GM18951 (cell line): ENCODE data around the gene PCDHGA10.
"Not testable (repeated sequence)": the region's sequence is repeated elsewhere in the genome, so short reads cannot be mapped to it uniquely, and the experiment has no call there.

Experiments
- POLR2A ChIP-seq: IDR thresholded peaks from 4 replicates; pipeline ENCODE4 v1.6.1; 2011; ENCODE audit warnings: mild to moderate bottlenecking; ENCODE audit not compliant: insufficient read length, insufficient read depth; ENCODE audit errors: extremely low read depth
- in situ Hi-C: fragments of 300-500 bp; cut with MboI; formaldehyde crosslinking; loops from one replicate; pipeline ENCODE4 v1.12.0; 2022; ENCODE audit warnings: low sequenced_read_pairs, mixed read lengths, inconsistent platforms; ENCODE audit not compliant: unreplicated experiment

The PCDHGA10 gene

DNA sequence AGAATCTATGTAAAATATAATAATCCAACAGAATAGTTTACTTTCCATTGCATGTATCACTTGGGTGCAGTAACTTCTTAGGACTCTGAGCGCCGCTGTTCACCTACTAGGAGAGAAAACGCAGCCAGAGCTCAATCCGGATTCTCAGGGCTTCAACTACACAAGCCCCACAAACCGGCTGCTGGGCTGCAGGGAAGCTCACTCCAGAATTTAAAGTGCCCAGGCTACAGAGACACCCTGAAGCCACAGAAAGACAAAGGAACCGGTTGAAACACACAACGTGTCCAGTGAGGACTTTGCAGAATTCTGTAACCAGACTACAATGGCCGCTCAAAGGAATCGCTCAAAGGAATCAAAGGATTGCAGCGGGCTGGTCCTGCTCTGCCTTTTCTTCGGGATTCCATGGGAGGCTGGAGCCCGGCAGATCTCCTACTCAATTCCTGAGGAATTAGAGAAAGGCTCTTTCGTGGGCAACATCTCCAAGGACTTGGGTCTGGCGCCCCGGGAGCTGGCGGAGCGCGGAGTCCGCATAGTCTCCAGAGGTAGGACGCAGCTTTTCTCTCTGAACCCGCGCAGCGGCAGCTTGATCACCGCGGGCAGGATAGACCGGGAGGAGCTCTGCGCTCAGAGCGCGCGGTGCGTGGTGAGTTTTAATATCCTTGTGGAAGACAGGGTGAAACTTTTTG is at the start of gene PCDHGA10:
Gene PCDHGA10, plus strand, starts transcription at position 134 of the 686 bp plus-strand sequence. Its CDS starts 189 bp downstream, at position 323.
- TF ChIP-seq POLR2A, result no peak
- in situ Hi-C loops, result no loop called here

DNA sequence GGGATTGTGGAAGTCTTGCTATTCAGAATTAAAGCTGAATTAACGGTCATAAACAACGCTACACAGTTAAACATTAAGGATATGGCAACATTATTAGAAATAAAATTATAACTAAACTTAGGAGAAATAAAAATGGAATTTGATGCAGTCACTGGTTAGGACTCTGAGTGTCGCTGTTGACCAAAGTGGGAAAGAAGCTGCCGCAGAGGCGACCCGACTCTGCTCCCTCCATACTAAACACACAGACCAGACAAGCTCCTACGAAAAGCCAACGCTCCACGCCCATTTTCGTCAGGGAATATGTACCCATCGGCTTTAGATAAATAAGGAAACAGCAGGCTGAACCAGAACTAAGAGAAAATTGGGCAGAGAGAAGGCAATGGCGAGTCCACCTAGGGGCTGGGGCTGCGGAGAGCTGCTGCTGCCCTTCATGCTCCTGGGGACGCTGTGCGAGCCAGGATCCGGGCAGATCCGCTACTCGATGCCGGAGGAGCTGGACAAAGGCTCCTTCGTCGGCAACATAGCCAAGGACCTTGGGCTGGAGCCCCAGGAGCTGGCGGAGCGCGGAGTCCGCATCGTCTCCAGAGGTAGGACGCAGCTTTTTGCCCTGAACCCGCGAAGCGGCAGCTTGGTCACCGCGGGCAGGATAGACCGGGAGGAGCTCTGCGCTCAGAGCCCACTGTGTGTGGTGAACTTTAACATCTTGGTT is 48.7 kb upstream of the PCDHGA10 start, which contains the start of gene PCDHGA5:
Gene PCDHGA5, plus strand, starts transcription at position 211 of the 709 bp plus-strand sequence. Its CDS starts 169 bp downstream, at position 380.
- TF ChIP-seq POLR2A, result no peak
- in situ Hi-C loops, result no loop called here

DNA sequence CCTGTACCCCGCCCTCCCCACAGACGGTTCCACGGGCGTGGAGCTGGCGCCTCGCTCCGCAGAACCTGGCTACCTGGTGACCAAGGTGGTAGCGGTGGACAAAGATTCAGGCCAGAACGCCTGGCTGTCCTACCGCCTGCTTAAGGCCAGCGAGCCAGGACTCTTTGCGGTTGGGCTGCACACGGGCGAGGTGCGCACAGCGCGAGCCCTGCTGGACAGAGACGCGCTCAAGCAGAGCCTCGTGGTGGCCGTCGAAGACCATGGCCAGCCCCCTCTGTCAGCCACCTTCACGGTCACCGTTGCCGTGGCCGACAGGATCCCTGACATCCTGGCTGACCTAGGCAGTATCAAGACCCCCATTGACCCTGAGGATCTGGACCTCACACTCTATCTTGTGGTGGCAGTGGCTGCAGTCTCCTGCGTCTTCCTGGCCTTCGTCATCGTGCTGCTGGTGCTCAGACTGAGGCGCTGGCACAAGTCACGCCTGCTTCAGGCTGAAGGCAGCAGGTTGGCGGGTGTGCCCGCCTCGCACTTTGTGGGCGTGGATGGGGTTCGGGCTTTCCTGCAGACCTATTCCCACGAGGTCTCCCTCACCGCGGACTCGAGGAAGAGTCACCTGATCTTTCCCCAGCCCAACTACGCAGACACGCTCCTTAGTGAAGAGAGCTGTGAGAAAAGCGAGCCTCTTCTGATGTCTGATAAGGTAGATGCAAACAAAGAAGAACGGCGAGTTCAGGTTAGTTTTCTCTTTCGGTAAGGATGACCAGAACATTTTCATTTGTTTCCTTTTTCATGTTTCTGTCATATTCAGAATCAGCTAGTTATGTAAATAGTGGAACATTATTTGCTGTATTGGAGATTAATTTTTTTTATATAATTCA is 46.5 kb upstream of the PCDHGA10 start:
- in situ Hi-C loops, result no loop called here
- TF ChIP-seq POLR2A, result no peak

DNA sequence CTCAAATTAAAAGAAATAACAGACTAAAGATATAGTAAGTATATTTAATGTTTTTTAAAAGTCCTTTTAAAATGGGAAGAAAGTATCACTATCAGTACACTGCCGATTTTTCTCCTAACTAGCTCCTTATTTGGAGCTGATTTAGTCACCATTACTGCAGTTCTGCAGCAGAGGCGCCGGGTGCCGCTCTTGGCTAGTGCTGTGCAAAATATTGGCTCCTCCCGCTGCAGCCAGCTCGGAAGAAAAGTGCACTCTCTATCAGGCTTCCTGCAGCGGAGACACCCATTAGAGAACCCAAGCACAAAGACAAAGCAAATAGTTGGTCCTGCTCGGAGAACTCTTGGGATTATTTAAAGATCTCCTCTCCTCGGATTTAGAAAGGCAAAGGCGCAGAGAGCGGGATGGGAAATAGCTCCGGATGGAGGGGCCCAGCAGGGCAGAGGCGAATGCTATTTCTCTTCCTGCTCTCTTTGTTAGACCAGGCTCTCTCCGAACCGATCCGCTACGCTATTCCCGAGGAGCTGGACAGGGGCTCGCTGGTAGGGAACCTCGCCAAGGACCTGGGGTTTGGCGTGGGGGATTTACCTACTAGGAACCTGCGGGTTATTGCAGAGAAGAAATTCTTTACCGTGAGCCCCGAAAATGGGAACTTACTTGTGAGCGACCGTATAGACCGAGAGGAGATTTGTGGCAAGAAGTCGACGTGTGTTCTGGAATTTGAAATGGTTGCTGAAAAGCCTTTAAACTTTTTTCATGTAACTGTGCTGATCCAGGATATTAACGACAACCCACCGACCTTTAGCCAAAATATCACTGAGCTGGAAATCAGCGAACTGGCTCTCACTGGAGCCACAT is 42.6 kb upstream of the PCDHGA10 start, which contains the start of gene PCDHGB3:
Gene PCDHGB3, plus strand, starts transcription at position 249 of the 855 bp plus-strand sequence. Its CDS starts 153 bp downstream, at position 402.
- in situ Hi-C loops, result no loop called here
- no peak for TF ChIP-seq POLR2A

DNA sequence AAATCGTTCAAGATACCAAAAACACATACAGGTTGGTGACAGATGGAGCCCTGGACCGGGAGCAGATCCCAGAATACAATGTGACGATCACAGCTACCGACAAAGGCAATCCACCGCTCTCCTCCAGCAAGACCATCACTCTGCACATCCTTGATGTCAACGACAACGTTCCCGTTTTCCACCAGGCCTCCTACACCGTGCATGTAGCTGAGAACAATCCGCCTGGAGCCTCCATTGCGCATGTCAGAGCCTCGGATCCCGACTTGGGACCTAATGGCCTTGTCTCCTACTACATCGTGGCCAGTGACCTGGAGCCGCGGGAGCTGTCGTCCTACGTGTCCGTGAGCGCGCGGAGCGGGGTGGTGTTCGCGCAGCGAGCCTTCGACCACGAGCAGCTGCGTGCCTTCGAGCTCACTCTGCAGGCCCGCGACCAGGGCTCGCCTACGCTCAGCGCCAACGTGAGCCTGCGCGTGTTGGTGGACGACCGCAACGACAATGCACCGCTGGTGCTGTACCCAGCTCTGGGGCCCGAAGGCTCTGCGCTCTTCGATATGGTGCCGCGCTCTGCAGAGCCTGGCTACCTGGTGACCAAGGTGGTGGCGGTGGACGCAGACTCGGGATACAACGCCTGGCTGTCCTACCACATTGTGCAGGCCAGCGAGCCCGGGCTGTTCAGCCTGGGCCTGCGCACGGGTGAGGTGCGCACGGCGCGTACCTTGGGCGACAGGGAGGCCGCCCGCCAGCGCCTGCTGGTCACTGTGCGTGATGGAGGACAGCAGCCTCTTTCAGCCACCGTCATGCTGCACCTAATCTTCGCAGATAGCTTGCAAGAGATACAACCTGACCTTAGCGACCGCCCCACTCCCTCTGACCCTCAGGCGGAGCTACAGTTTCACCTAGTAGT is 41.0 kb upstream of the PCDHGA10 start:
- no peak for TF ChIP-seq POLR2A
- in situ Hi-C loops, result no loop called here

DNA sequence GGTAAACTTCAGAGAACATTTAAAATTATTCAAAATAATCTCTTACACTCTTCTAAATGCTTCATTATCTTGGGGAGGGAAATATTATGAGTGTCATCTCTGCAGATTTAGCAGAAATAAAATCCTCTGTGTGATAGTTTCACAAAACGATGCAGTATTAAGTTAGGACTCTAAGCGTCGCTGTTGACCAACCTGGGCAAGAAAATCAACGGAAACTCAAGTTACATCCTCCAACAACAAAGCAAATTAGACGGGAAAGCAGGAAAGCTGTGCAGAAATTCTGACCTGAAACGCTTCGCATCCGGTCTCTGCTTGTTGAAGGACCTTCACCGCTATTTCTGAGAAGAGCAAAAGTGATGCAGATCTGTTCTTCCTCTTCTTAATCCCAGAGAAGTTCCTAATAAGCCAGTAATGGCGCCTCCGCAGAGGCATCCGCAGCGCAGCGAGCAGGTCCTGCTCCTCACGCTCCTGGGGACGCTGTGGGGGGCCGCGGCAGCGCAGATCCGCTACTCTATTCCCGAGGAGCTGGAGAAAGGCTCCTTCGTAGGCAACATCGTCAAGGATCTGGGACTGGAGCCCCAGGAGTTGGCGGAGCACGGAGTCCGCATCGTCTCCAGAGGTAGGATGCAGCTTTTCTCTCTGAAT is 39.0 kb upstream of the PCDHGA10 start, which contains the start of gene PCDHGA6:
Gene PCDHGA6, plus strand, starts transcription at position 219 of the 645 bp plus-strand sequence. Its CDS starts 193 bp downstream, at position 412.
- in situ Hi-C loops, result no loop called here
- no peak for TF ChIP-seq POLR2A

DNA sequence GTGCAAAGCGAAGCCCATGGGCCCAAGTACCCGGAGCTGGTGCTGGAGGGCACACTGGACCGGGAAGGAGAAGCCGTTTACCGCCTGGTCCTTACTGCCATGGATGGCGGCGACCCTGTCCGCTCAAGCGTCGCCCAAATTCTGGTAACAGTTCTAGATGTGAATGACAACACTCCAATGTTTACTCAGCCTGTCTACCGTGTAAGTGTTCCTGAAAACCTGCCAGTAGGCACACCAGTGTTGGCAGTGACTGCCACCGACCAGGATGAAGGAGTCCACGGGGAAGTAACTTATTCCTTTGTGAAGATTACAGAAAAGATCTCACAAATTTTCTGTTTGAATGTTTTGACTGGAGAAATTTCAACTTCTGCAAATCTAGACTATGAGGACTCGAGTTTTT is 38.2 kb upstream of the PCDHGA10 start:
- no peak for TF ChIP-seq POLR2A
- in situ Hi-C loops, result no loop called here

DNA sequence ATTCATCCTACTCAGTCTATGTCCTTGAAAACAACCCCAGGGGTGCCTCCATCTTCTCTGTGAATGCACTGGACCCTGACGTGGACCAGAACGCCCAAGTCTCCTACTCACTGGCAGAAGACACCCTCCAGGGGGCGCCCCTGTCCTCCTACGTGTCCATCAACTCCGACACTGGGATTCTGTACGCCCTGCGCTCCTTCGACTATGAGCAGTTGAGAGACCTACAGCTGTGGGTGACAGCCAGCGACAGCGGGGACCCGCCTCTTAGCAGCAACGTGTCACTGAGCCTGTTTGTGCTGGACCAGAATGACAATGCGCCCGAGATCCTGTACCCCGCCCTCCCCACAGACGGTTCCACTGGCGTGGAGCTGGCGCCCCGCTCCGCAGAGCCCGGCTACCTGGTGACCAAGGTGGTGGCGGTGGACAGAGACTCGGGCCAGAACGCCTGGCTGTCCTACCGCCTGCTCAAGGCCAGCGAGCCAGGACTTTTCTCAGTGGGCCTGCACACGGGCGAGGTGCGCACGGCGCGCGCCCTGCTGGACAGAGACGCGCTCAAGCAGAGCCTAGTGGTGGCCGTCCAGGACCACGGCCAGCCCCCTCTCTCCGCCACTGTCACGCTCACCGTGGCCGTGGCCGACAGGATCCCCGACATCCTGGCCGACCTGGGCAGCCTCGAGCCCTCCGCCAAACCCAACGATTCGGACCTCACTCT is 37.2 kb upstream of the PCDHGA10 start:
- in situ Hi-C loops, result not testable (repeated sequence)

DNA sequence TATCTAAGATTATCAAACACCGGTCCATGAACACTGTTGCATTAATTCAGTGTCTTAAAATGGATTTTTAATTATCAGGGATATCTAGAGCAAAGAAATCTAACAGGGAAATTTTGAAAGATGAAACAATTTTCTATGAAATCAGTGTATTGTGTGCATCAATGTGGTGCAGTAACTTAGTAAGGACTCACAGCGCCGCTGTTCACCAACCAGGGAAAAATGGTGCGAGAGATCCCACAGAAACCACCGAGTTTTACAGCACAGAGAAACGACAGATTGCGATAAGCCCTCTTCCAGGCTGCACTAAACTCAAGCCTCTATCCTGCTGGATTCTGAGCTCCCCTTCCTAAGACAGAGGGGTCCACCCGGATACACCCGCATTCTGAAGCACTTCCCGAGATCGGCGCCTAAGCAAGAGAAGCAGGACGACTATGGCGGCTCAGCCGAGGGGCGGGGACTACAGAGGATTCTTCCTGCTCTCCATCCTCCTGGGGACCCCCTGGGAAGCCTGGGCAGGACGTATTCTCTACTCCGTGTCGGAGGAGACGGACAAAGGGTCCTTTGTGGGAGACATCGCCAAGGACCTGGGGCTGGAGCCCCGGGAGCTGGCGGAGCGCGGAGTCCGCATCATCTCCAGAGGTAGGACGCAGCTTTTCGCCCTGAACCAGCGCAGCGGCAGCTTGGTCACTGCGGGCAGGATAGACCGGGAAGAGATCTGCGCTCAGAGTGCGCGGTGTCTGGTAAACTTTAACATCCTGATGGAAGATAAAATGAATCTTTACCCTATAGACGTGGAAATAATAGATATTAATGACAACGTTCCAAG is 30.1 kb upstream of the PCDHGA10 start, which contains the start of gene PCDHGA7:
Gene PCDHGA7, plus strand, starts transcription at position 274 of the 826 bp plus-strand sequence. Its CDS starts 158 bp downstream, at position 432.
- in situ Hi-C loops, result no loop called here

More for the DNA sequence above, 30.1 kb upstream of the PCDHGA10 start, which contains the start of gene PCDHGA7:
- TF ChIP-seq POLR2A, result no peak
